Measurements from ENCODE around the gene TNFSF15.
A peak's percentile ranks its signal among the peaks of the same experiment; 100 is the strongest.

Gene TNFSF15

GRCh38 chr9:114805670-114806525, at the start of gene TNFSF15:
Gene TNFSF15 (minus strand): TSS chr9:114806039. CDS start chr9:114806012, 27 bp downstream.
- DNase-seq = no peak

- DNase-seq = peak; percentile 32
Measured at GRCh38 chr9:114855488-114855887, 49.6 kb upstream of the TNFSF15 start.

- DNase-seq = no peak
Measured at GRCh38 chr9:114854736-114855355, 49.0 kb upstream of the TNFSF15 start.

GRCh38 chr9:114853071-114853855, 47.4 kb upstream of the TNFSF15 start:
- no peak for DNase-seq

GRCh38 chr9:114852050-114852594, 46.3 kb upstream of the TNFSF15 start:
- DNase-seq = peak; percentile 91

- no peak for DNase-seq
Measured at GRCh38 chr9:114851306-114851705, 45.5 kb upstream of the TNFSF15 start.

GRCh38 chr9:114850871-114851270, 45.0 kb upstream of the TNFSF15 start:
- DNase-seq = peak; percentile 27

- peak; percentile 72 for DNase-seq
Measured at GRCh38 chr9:114849450-114849849, 43.6 kb upstream of the TNFSF15 start.

- no peak for DNase-seq
Measured at GRCh38 chr9:114847492-114848417, 41.9 kb upstream of the TNFSF15 start.

- DNase-seq = no peak
Measured at GRCh38 chr9:114845373-114845772, 39.5 kb upstream of the TNFSF15 start.

GRCh38 chr9:114844766-114845165, 38.9 kb upstream of the TNFSF15 start:
- no peak for DNase-seq

GRCh38 chr9:114837923-114838322, 32.1 kb upstream of the TNFSF15 start:
- peak; percentile 26 for DNase-seq

GRCh38 chr9:114836769-114837168, 30.9 kb upstream of the TNFSF15 start:
- peak; percentile 71 for DNase-seq

GRCh38 chr9:114834386-114834785, 28.5 kb upstream of the TNFSF15 start:
- no peak for DNase-seq

- no peak for DNase-seq
Measured at GRCh38 chr9:114830546-114830945, 24.7 kb upstream of the TNFSF15 start.

- DNase-seq = peak; percentile 60
Measured at GRCh38 chr9:114829574-114830440, 24.0 kb upstream of the TNFSF15 start.

GRCh38 chr9:114828303-114828650, 22.4 kb upstream of the TNFSF15 start:
- no peak for DNase-seq

- DNase-seq = no peak
Measured at GRCh38 chr9:114827641-114828302, 21.9 kb upstream of the TNFSF15 start.

GRCh38 chr9:114826431-114826830, 20.6 kb upstream of the TNFSF15 start:
- DNase-seq = no peak

- DNase-seq = no peak
Measured at GRCh38 chr9:114825126-114825795, 19.4 kb upstream of the TNFSF15 start.

Data from fibroblast of skin of right quadriceps (primary cell).